ENCODE data around the gene TOX3. TPM values are rescaled to one million over a fixed set of nuclear protein-coding genes. Genes with fewer than 3 reads are reported as not detected.

Gene TOX3
- polyA plus RNA-seq, 1 of the 3 experiments (the other 2 are of a cell fraction), result not detected

- TF ChIP-seq USF1 (IDR thresholded peaks at IDR 0.05; ENCODE audit: borderline replicate concordance, low read depth) (no peak), USF2 (IDR thresholded peaks at IDR 0.05; ENCODE audit: borderline replicate concordance, low read depth, low read length) (no peak), FOXM1 (IDR thresholded peaks at IDR 0.05; ENCODE audit: low read depth) (no peak), TCF12 (IDR thresholded peaks at IDR 0.05) (no peak), YY1 (IDR thresholded peaks at IDR 0.05; ENCODE audit: low read depth) (no peak), POLR2AphosphoS5 (IDR thresholded peaks at IDR 0.05; ENCODE audit: low read depth, low read length) (no peak), SIN3A (IDR thresholded peaks at IDR 0.05; ENCODE audit: borderline replicate concordance, low read depth, low read length) (no peak), RFX5 (IDR thresholded peaks at IDR 0.05; ENCODE audit: low read length) (no peak), NRF1 (IDR thresholded peaks at IDR 0.05; ENCODE audit: low read depth, low read length) (no peak), GATA2 (CRISPR knock-in tag; IDR thresholded peaks at IDR 0.05) (no peak), MEF2A (IDR thresholded peaks at IDR 0.05; ENCODE audit: borderline replicate concordance, low read depth) (no peak), TEAD4 (IDR thresholded peaks at IDR 0.05; ENCODE audit: borderline replicate concordance, insufficient read depth) (no peak), GABPA (IDR thresholded peaks at IDR 0.05; ENCODE audit: low read depth) (no peak), RCOR1 (IDR thresholded peaks at IDR 0.05; ENCODE audit: low read length) (no peak), REST (IDR thresholded peaks at IDR 0.05; ENCODE audit: low read depth, low read length) (no peak), FOSL2 (IDR thresholded peaks at IDR 0.05; ENCODE audit: borderline replicate concordance, low read depth) (no peak), RXRA (IDR thresholded peaks at IDR 0.05; ENCODE audit: borderline replicate concordance, low read depth) (no peak)
- POLR2A ChIA-PET, result no interaction called here
- no peaks in the 10 kb centered on the region for H3K27me3 ChIP-seq (ENCODE audit: insufficient read depth)
- WGBS (ENCODE audit: low lambda C conversion rate), result 25% methylated on average over 3 of the region's 3 CpGs
- H3K9ac ChIP-seq, result no peak overlapping the region
- H4K20me1 ChIP-seq (ENCODE audit: insufficient read depth), result no peaks in the 10 kb centered on the region
- CTCF ChIA-PET, result no interaction called here
- no peaks in the 10 kb centered on the region; a peak in 1 of 4 replicates for H3K4me1 ChIP-seq (ENCODE audit: control insufficient read depth in 1 of 2, insufficient read depth in 2 of 2, low read depth in 1 of 2, low read length in 1 of 2)
- H2AFZ ChIP-seq (ENCODE audit: low read depth), result no peak overlapping the region
- H3F3A ChIP-seq (replicated peaks; ENCODE audit: insufficient read depth), result no peaks in the 10 kb centered on the region
- H3K4me2 ChIP-seq, result no peak overlapping the region
- H3K36me3 ChIP-seq (replicated peaks in 1 of 2; ENCODE audit: control insufficient read depth in 1 of 2, insufficient read depth in 2 of 2, low read length in 1 of 2), result no peaks in the 10 kb centered on the region
- H3K27ac ChIP-seq (ENCODE audit: low read depth in 2 of 2, low read length in 1 of 2), result no peak overlapping the region
- no peaks in the 10 kb centered on the region for H3K9me3 ChIP-seq
- no peaks in the 10 kb centered on the region for H3K79me2 ChIP-seq (ENCODE audit: insufficient read depth)
- no peak overlapping the region for H3K4me3 ChIP-seq (ENCODE audit: low read depth in 2 of 2, low read length in 1 of 2)
- DNase-seq, result no peak
- H3K9me2 ChIP-seq, result no peaks in the 10 kb centered on the region
Measured at GRCh38 chr16:52466994-52467393, 79.9 kb downstream of the TOX3 start.
